ENCODE data around the gene YKT6.
A peak's percentile ranks its signal among the peaks of the same experiment; 100 is the strongest.

YKT6 gene

GRCh38 chr7:44191171-44191570 is 9.6 kb upstream of the YKT6 start:
- no peak for DNase-seq (ENCODE audit: low spot score)
- in situ Hi-C loops (cut with MboI; ENCODE audit: low sequenced_read_pairs, unreplicated experiment) = no loop called here
- TF ChIP-seq CTCF (IDR thresholded peaks at IDR 0.05; ENCODE audit: borderline replicate concordance, control extremely low read depth, extremely low read depth, insufficient read depth, missing control alignments) = no peak

- no peak for DNase-seq (ENCODE audit: low spot score)
- in situ Hi-C loops (cut with MboI; ENCODE audit: low sequenced_read_pairs, unreplicated experiment) = no loop called here
- no peak for TF ChIP-seq CTCF (IDR thresholded peaks at IDR 0.05; ENCODE audit: borderline replicate concordance, control extremely low read depth, extremely low read depth, insufficient read depth, missing control alignments)
Measured at GRCh38 chr7:44193011-44193802, 7.6 kb upstream of the YKT6 start.

- in situ Hi-C loops (cut with MboI; ENCODE audit: low sequenced_read_pairs, unreplicated experiment) = no loop called here
- DNase-seq (ENCODE audit: low spot score) = no peak
- no peak for TF ChIP-seq CTCF (IDR thresholded peaks at IDR 0.05; ENCODE audit: borderline replicate concordance, control extremely low read depth, extremely low read depth, insufficient read depth, missing control alignments)
Measured at GRCh38 chr7:44194069-44194468, 6.7 kb upstream of the YKT6 start.

GRCh38 chr7:44194562-44195145 is 6.1 kb upstream of the YKT6 start:
- DNase-seq (ENCODE audit: low spot score) = no peak
- in situ Hi-C loops (cut with MboI; ENCODE audit: low sequenced_read_pairs, unreplicated experiment) = no loop called here
- TF ChIP-seq CTCF (IDR thresholded peaks at IDR 0.05; ENCODE audit: borderline replicate concordance, control extremely low read depth, extremely low read depth, insufficient read depth, missing control alignments) = no peak

- in situ Hi-C loops (cut with MboI; ENCODE audit: low sequenced_read_pairs, unreplicated experiment) = no loop called here
- no peak for DNase-seq (ENCODE audit: low spot score)
- no peak for TF ChIP-seq CTCF (IDR thresholded peaks at IDR 0.05; ENCODE audit: borderline replicate concordance, control extremely low read depth, extremely low read depth, insufficient read depth, missing control alignments)
Measured at GRCh38 chr7:44195889-44196288, 4.9 kb upstream of the YKT6 start.

- in situ Hi-C loops (cut with MboI; ENCODE audit: low sequenced_read_pairs, unreplicated experiment) = no loop called here
- DNase-seq (ENCODE audit: low spot score) = peak; percentile 70
- peak; percentile 57 for TF ChIP-seq CTCF (IDR thresholded peaks at IDR 0.05; ENCODE audit: borderline replicate concordance, control extremely low read depth, extremely low read depth, insufficient read depth, missing control alignments)
Measured at GRCh38 chr7:44196450-44196872, 4.3 kb upstream of the YKT6 start.
